Prostate gland (tissue), 2 donors: ENCODE data around the gene DFFB. TPM values are rescaled to one million over a fixed set of nuclear protein-coding genes. Genes with fewer than 3 reads are reported as not detected.

Experiments
- DNase-seq: peaks from one replicate; pipeline ENCODE4 v3.0.0-alpha.2; 2019; ENCODE audit warnings: low spot score
- H3K27ac ChIP-seq, 2 donors: fragments of 200-600 bp; sonication (generic); 2 replicates each; pipeline ENCODE4 v1.5.1; 2017 to 2019
- H3K27me3 ChIP-seq: fragments of 200-600 bp; sonication (generic); replicated peaks from 2 replicates; pipeline ENCODE4 v1.5.1; 2019; ENCODE audit not compliant: insufficient read depth
- H3K36me3 ChIP-seq, 2 donors: fragments of 200-600 bp; sonication (generic); 1 replicate in 1 of 2; 2 replicates in 1 of 2; pipeline versions ENCODE4 v1.5.1 to v1.8.1; 2017 to 2019
- H3K4me1 ChIP-seq: fragments of 200-600 bp; sonication (generic); replicated peaks from 2 replicates; pipeline ENCODE4 v1.5.1; 2019
- H3K4me3 ChIP-seq, 2 donors: fragments of 200-600 bp; sonication (generic); 2 replicates each; pipeline ENCODE4 v1.5.1; 2017 to 2019
- H3K9me3 ChIP-seq: fragments of 200-600 bp; sonication (generic); 2 replicates; pipeline ENCODE4 v1.5.1; 2017
- CTCF ChIP-seq, 4 experiments: fragments of 200-600 bp in 2 of 4; fragments of 450-650 bp in 2 of 4; sonication (generic) in 2 of 4; IDR thresholded peaks; 1 replicate in 3 of 4; 2 replicates in 1 of 4; pipeline ENCODE4 v1.5.1; 2016 to 2019; ENCODE audit warnings: antibody characterized with exemption in 4 of 4, mild to moderate bottlenecking in 2 of 4, moderate library complexity in 2 of 4
- POLR2A ChIP-seq: fragments of 450-650 bp; IDR thresholded peaks from one replicate; pipeline ENCODE4 v1.6.1; 2016; ENCODE audit warnings: antibody characterized with exemption, mild to moderate bottlenecking
- POLR2AphosphoS5 ChIP-seq: sonication (generic); formaldehyde crosslinking; IDR thresholded peaks from one replicate; pipeline ENCODE4 v1.6.1; 2017; ENCODE audit warnings: antibody characterized with exemption
- WGBS: methylation state at CpG from one replicate; pipeline ENCODE4 v1.1.5; 2018; 5-methylcytosine and 5-hydroxymethylcytosine counted together
- intact Hi-C: fragments of 100-400 bp; cut with DNase I; formaldehyde crosslinking; loops from one replicate; pipeline ENCODE4 v1.14.2; 2022
- total RNA-seq, 2 donors: library from RNA; depleted of rRNA; stranded (reverse); fragments of >200 nt; gene quantifications; one replicate each; pipeline ENCODE4 v1.1.0, GENCODE V29; 2016

The DFFB gene
- total RNA-seq, 2 donors from 2014 or later, result 5.3 to 20.5 TPM

DNA sequence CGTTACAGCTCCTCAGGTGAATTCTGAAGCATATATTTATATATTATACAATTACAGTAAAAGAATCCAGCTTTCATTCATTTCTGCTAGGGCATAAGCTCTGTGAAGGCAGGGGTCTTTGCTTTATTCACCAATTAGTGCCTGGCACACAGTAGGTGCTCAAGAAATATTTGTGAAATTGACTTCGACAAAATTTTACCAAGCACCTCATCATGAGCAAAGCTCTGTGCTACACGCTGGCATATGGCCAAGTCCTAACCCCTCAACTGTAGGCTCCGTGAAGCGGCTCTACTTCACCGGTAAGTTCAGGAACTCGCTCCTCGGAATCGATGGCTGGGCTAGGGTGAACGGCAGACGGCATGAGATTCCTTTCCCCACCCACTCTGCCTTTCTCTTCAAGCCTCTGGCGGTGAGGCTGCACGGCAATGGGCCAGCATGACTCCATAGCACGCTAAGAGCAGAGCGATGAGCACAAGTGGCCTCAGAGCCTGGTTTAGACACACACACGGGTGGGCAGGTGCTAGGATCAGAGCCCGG, 34.1 kb downstream of the DFFB start:
- no peaks in the 10 kb centered on the region for H3K27me3 ChIP-seq
- no peaks in the 10 kb centered on the region for H3K9me3 ChIP-seq
- no peak overlapping the region for H3K27ac ChIP-seq
- DNase-seq, result no peak
- WGBS, result 92% methylated on average over 17 of the region's 17 CpGs
- peaks cover 0 to 5% of the 10 kb centered on the region in 2 donors for H3K36me3 ChIP-seq
- no peaks in the 10 kb centered on the region for H3K4me1 ChIP-seq
- intact Hi-C loops, result no loop called here
- TF ChIP-seq CTCF (IDR thresholded peaks at IDR 0.05), result no peak
- TF ChIP-seq POLR2A, result no peak
- TF ChIP-seq POLR2AphosphoS5, result no peak
- no peak overlapping the region for H3K4me3 ChIP-seq

GRCh38 chr1:3892748-3893147, 35.5 kb downstream of the DFFB start:
- peak; percentile 59 for DNase-seq
- TF ChIP-seq POLR2A (no peak), POLR2AphosphoS5 (peak; percentile 22)
- 30% methylated on average over 14 of the region's 14 CpGs for WGBS

DNA sequence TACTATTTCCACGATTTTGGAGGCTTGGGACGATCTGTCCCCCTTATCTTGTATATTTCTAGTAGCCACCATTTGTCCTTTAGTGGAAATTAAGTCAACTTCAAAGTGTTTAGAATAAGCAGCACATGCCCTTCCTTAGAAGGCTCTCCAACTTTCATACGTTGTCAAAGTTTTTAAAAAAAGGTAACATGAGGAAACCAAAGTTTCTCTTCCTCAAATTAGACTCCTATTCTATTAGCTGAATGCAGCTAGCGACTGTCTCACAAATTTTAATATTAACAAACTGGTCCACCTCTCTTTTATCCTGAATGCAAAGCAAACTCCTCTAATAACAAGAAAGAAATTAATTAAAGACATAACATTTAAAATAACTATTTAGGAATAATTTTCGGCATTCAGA, 35.9 kb downstream of the DFFB start:
- Histone ChIP-seq H3K4me1 (no peaks in the 10 kb centered on the region), H3K27ac (no peak overlapping the region), H3K9me3 (no peaks in the 10 kb centered on the region), H3K4me3 (no peak overlapping the region), H3K36me3 (peaks cover 0 to under 1% of the 10 kb centered on the region in 2 donors), H3K27me3 (no peaks in the 10 kb centered on the region)
- TF ChIP-seq POLR2AphosphoS5 (no peak), CTCF (IDR thresholded peaks at IDR 0.05) (no peak)
- intact Hi-C loops, result no loop called here
- no peak for DNase-seq
- WGBS, result 74% methylated on average over 5 of the region's 5 CpGs

More at GRCh38 chr1:3892748-3893147, 35.5 kb downstream of the DFFB start:
- Histone ChIP-seq H3K27me3 (no peaks in the 10 kb centered on the region), H3K27ac (no peak overlapping the region), H3K36me3 (peaks cover 0 to 5% of the 10 kb centered on the region in 2 donors), H3K4me1 (no peaks in the 10 kb centered on the region), H3K9me3 (no peaks in the 10 kb centered on the region), H3K4me3 (no peak overlapping the region)
- intact Hi-C loops, result no loop called here

GRCh38 chr1:3894626-3895278, 37.5 kb downstream of the DFFB start:
- H3K27ac ChIP-seq, result no peak overlapping the region
- no peaks in the 10 kb centered on the region for H3K27me3 ChIP-seq
- no peaks in the 10 kb centered on the region for H3K9me3 ChIP-seq
- intact Hi-C loops, result no loop called here
- no peak overlapping the region for H3K4me3 ChIP-seq
- no peak for TF ChIP-seq POLR2A
- TF ChIP-seq CTCF (IDR thresholded peaks at IDR 0.05), result no peak
- TF ChIP-seq POLR2AphosphoS5, result no peak
- WGBS, result 95% methylated on average over 17 of the region's 17 CpGs
- no peaks in the 10 kb centered on the region for H3K4me1 ChIP-seq
- no peaks in the 10 kb centered on the region for H3K36me3 ChIP-seq
- DNase-seq, result no peak

GRCh38 chr1:3895279-3895950, 38.1 kb downstream of the DFFB start:
- H3K36me3 ChIP-seq, result no peaks in the 10 kb centered on the region

More at GRCh38 chr1:3895279-3895950, 38.1 kb downstream of the DFFB start:
- no peak overlapping the region for H3K4me3 ChIP-seq
- H3K27me3 ChIP-seq, result no peaks in the 10 kb centered on the region
- 88% methylated on average over 13 of the region's 13 CpGs for WGBS
- no peak for DNase-seq
- no peaks in the 10 kb centered on the region for H3K4me1 ChIP-seq
- TF ChIP-seq CTCF (IDR thresholded peaks at IDR 0.05), result no peak
- no peak for TF ChIP-seq POLR2AphosphoS5
- no peak for TF ChIP-seq POLR2A
- H3K27ac ChIP-seq, result no peak overlapping the region
- intact Hi-C loops, result no loop called here
- H3K9me3 ChIP-seq, result no peaks in the 10 kb centered on the region
